ENCODE data around the gene SNRNP70. TPM values are rescaled to one million over a fixed set of nuclear protein-coding genes. Genes with fewer than 3 reads are reported as not detected.

The SNRNP70 gene
- total RNA-seq, 1 donor from 2014 or later = 103 TPM

Small RNA genes lying within 50 kb of the gene (small RNA-seq; reads per million reads assigned to genes)
- gene RN7SL708P = not detected

Other genes with a start within 250 kb of the SNRNP70 start
- gene HSD17B14, start 249.0 kb upstream of the SNRNP70 start, total RNA-seq = 0.52 TPM
- 14.1 TPM for gene PLEKHA4, start 216.8 kb upstream of the SNRNP70 start, total RNA-seq
- gene PPP1R15A, start 213.0 kb upstream of the SNRNP70 start, total RNA-seq = 26.1 TPM
- gene TULP2, start 186.7 kb upstream of the SNRNP70 start, total RNA-seq = not detected
- 107 TPM for gene NUCB1, start 185.1 kb upstream of the SNRNP70 start, total RNA-seq
- not detected for gene DHDH, start 151.8 kb upstream of the SNRNP70 start, total RNA-seq
- gene BAX, start 130.6 kb upstream of the SNRNP70 start, total RNA-seq = 20.4 TPM
- gene FTL, start 120.1 kb upstream of the SNRNP70 start, total RNA-seq = 470 TPM
- 42.8 TPM for gene GYS1, start 92.1 kb upstream of the SNRNP70 start, total RNA-seq
- gene RUVBL2, start 91.6 kb upstream of the SNRNP70 start, total RNA-seq = 101 TPM
- not detected for gene LHB, start 68.4 kb upstream of the SNRNP70 start, total RNA-seq
- not detected for gene CGB3, start 61.1 kb upstream of the SNRNP70 start, total RNA-seq
- not detected for gene CGB2, start 53.6 kb upstream of the SNRNP70 start, total RNA-seq
- not detected for gene CGB1, start 48.6 kb upstream of the SNRNP70 start, total RNA-seq
- not detected for gene CGB5, start 41.6 kb upstream of the SNRNP70 start, total RNA-seq
- gene CGB8, start 36.3 kb upstream of the SNRNP70 start, total RNA-seq = not detected
- gene CGB7, start 27.7 kb upstream of the SNRNP70 start, total RNA-seq = 0.52 TPM
- gene NTF4, start 20.6 kb upstream of the SNRNP70 start, total RNA-seq = not detected
- gene KCNA7, start 12.8 kb upstream of the SNRNP70 start, total RNA-seq = 3.7 TPM
- 18.3 TPM for gene LIN7B, start 28.9 kb downstream of the SNRNP70 start, total RNA-seq
- gene C19orf73, start 33.7 kb downstream of the SNRNP70 start, total RNA-seq = not detected
- 3.1 TPM for gene PPFIA3, start 34.1 kb downstream of the SNRNP70 start, total RNA-seq
- gene HRC, start 69.9 kb downstream of the SNRNP70 start, total RNA-seq = 78.3 TPM
- gene TRPM4, start 72.3 kb downstream of the SNRNP70 start, total RNA-seq = 5.2 TPM
- not detected for gene SLC6A16, start 239.7 kb downstream of the SNRNP70 start, total RNA-seq
- gene CD37, start 250.0 kb downstream of the SNRNP70 start, total RNA-seq = 7.8 TPM

All from skeletal muscle tissue (tissue), 2 donors.